ENCODE results near the gene KCNJ10. TPM values are rescaled to one million over a fixed set of nuclear protein-coding genes. Genes with fewer than 3 reads are reported as not detected.

The KCNJ10 gene
- total RNA-seq, 4 donors from 2014 or later = 6.5 to 13.5 (median 8.8) TPM

DNA sequence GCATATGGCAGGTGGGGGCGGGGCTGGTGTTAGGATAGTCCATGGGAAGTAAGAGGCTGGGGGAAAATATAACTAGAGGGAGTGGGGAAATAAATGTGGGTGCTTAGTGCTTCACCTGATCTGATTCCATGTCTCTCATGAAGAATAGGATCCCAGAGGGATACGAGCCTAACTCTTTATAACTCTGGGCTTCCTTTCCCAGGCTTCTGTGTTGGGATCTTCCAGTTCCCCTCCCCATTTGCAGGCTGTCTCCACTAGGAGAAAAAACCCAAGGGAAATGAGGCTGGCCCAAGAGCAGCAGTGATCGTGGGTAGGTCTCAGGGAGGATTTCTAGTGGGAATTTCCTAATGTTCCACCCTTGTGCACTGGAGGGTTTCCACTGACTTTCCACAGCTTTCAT, 13.0 kb upstream of the KCNJ10 start:
- WGBS, 2 donors = 77 to 82% methylated on average over 3 of the region's 3 CpGs
- DNase-seq (ENCODE audit: low spot score in 2 of 2) = no peak
- Histone ChIP-seq H3K4me1 (peaks cover 0 to 24% (median 0%) of the 10 kb centered on the region in 4 donors), H3K27me3 (peaks cover 0 to 48% of the 10 kb centered on the region in 2 donors), H3K27ac (no peak overlapping the region), H3K9me3 (no peaks in the 10 kb centered on the region), H3K4me3 (no peak overlapping the region), H3K36me3 (peaks cover 0 to 9% (median 0%) of the 10 kb centered on the region in 3 donors)
- TF ChIP-seq CTCF (IDR thresholded peaks at IDR 0.05) = no peak
- no peak for TF ChIP-seq EP300 (IDR thresholded peaks at IDR 0.05)
- no peak for TF ChIP-seq POLR2A (IDR thresholded peaks at IDR 0.05)

- no peak for DNase-seq (ENCODE audit: low spot score in 2 of 2)
- peaks cover 0 to 48% of the 10 kb centered on the region in 2 donors for H3K27me3 ChIP-seq
- peaks cover 0 to 4% (median 0%) of the 10 kb centered on the region in 3 donors for H3K36me3 ChIP-seq
- no peak for TF ChIP-seq EP300 (IDR thresholded peaks at IDR 0.05)
- no peak for TF ChIP-seq CTCF (IDR thresholded peaks at IDR 0.05)
- no peak for TF ChIP-seq POLR2A (IDR thresholded peaks at IDR 0.05)
- H3K4me3 ChIP-seq = no peak overlapping the region
- peaks cover 0 to 24% (median 0%) of the 10 kb centered on the region in 4 donors for H3K4me1 ChIP-seq
- WGBS, 2 donors = 48 to 60% methylated on average over 2 of the region's 2 CpGs
- no peaks in the 10 kb centered on the region for H3K9me3 ChIP-seq
- no peak overlapping the region for H3K27ac ChIP-seq
Measured at GRCh38 chr1:160082487-160082886, 12.5 kb upstream of the KCNJ10 start.

GRCh38 chr1:160081261-160081936, 11.4 kb upstream of the KCNJ10 start, which contains the start of gene KCNJ9:
Gene KCNJ9 (plus strand): TSS chr1:160081538. CDS start chr1:160084031, 2,493 bp downstream.
- no peak for TF ChIP-seq POLR2A (IDR thresholded peaks at IDR 0.05)
- TF ChIP-seq EP300 (IDR thresholded peaks at IDR 0.05) = no peak
- TF ChIP-seq CTCF (IDR thresholded peaks at IDR 0.05) = no peak
- H3K9me3 ChIP-seq = no peaks in the 10 kb centered on the region
- H3K27me3 ChIP-seq = peaks cover 0 to 48% of the 10 kb centered on the region in 2 donors
- no peak for DNase-seq (ENCODE audit: low spot score in 2 of 2)
- WGBS, 2 donors = 18 to 19% methylated on average over 13 to 14 of the region's 14 CpGs
- peaks cover 0 to 24% (median 0%) of the 10 kb centered on the region in 4 donors for H3K4me1 ChIP-seq
- no peak within 1 kb of the TSS for H3K4me3 ChIP-seq
- no peak within 1 kb of the TSS for H3K27ac ChIP-seq
- no peaks in the 10 kb centered on the region for H3K36me3 ChIP-seq

DNA sequence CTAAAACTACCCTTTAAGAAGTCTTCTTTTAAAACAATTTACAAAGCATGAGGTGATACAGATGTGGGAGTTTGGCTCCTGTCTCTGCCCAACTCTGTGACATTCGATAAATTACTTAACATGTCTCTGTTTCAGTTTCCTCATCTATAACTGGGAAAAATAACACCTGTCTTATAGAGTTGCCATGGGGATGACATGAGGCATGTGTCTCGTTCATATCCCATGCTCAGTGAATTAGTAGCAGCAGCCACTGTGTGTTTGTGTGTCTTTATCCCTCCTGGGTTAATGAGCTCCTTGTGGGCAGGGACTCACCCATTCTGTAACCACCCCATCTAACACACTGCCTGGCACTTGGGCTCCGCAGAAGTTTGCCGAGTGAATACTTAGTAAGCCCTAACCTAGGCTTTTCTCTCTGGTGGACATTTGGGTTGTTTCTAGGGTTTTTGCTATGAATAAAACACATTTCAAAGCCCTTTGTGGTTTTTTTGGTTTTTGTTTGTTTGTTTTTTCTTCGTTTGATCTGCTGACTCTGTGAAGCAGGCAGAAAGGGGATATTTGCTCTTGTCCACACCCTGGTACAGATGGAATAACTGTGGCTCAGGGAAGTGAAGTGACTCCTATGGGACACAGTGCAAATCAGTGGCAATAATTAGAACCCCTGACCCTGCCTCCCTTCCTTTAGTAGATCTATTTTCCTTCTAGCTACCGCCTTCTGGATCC, 10.6 kb upstream of the KCNJ10 start:
- 67 to 72% methylated on average over 6 of the region's 6 CpGs for WGBS, 2 donors
- TF ChIP-seq EP300 (IDR thresholded peaks at IDR 0.05) (no peak), POLR2A (IDR thresholded peaks at IDR 0.05) (no peak), CTCF (IDR thresholded peaks at IDR 0.05) (no peak)

GRCh38 chr1:160079448-160079847, 9.5 kb upstream of the KCNJ10 start:
- no peak for DNase-seq (ENCODE audit: low spot score in 2 of 2)
- H3K27ac ChIP-seq = no peak overlapping the region
- WGBS, 2 donors = 76 to 83% methylated on average over 4 of the region's 4 CpGs
- H3K27me3 ChIP-seq = peaks cover 0 to 48% of the 10 kb centered on the region in 2 donors
- no peak overlapping the region for H3K4me3 ChIP-seq
- TF ChIP-seq EP300 (IDR thresholded peaks at IDR 0.05) (no peak), POLR2A (IDR thresholded peaks at IDR 0.05) (no peak), CTCF (IDR thresholded peaks at IDR 0.05) (no peak)
- H3K4me1 ChIP-seq = peaks cover 0 to 14% (median 0%) of the 10 kb centered on the region in 4 donors
- H3K36me3 ChIP-seq = no peaks in the 10 kb centered on the region
- no peaks in the 10 kb centered on the region for H3K9me3 ChIP-seq

More for the DNA sequence above, 10.6 kb upstream of the KCNJ10 start:
- peaks cover 0 to 15% (median 0%) of the 10 kb centered on the region in 4 donors for H3K4me1 ChIP-seq
- no peaks in the 10 kb centered on the region for H3K36me3 ChIP-seq
- H3K9me3 ChIP-seq = no peaks in the 10 kb centered on the region
- H3K4me3 ChIP-seq = no peak overlapping the region
- no peak for DNase-seq (ENCODE audit: low spot score in 2 of 2)
- H3K27ac ChIP-seq = no peak overlapping the region
- H3K27me3 ChIP-seq = peaks cover 0 to 48% of the 10 kb centered on the region in 2 donors
